H1 (cell line): ENCODE measurements around the gene DDX51. TPM values are rescaled to one million over a fixed set of nuclear protein-coding genes. Genes with fewer than 3 reads are reported as not detected.

ENCODE experiments used
- CTCF ChIA-PET: fragments of 300-600 bp; sonication (Branson Sonifier 250); formaldehyde crosslinking; loops from one replicate; lab custom pipeline; 2021; ENCODE audit not compliant: partially characterized antibody; lab: Charles Lee
- POLR2A ChIA-PET: fragments of 300-600 bp; sonication (Branson Sonifier 250); formaldehyde crosslinking; loops from one replicate; lab custom pipeline; 2021; ENCODE audit warnings: inconsistent platforms; ENCODE audit not compliant: partially characterized antibody; lab: Charles Lee
- DNase-seq, 2 experiments: peaks; one replicate each; pipeline versions ENCODE4 v3.0.0 to v3.0.0-alpha.2; 2010 to 2022; ENCODE audit warnings: low spot score in 2 of 2, low read depth in 1 of 2, mixed read lengths in 1 of 2
- FAIRE-seq: peaks from 2 replicates; lab custom pipeline; 2011; peaks lifted over from hg19 to GRCh38; lab: Jason Lieb, UNC
- H2AFZ ChIP-seq: 2 replicates; pipeline ENCODE4 v1.8.1; 2012; ENCODE audit warnings: low read length, inconsistent platforms
- H2AK5ac ChIP-seq: 2 replicates; pipeline ENCODE4 v1.6.1; 2013; ENCODE audit warnings: low read depth, low read length
- H2BK120ac ChIP-seq: replicated peaks from 2 replicates; pipeline ENCODE3; 2013; ENCODE audit warnings: low read depth, low read length, inconsistent platforms
- H2BK12ac ChIP-seq: 2 replicates; pipeline ENCODE4 v1.6.1; 2013; ENCODE audit warnings: low read depth, low read length
- H2BK15ac ChIP-seq: 2 replicates; pipeline ENCODE4 v1.6.1; 2013; ENCODE audit warnings: low read length
- H2BK20ac ChIP-seq: 2 replicates; pipeline ENCODE4 v1.6.1; 2013; ENCODE audit warnings: low read length
- H2BK5ac ChIP-seq: 2 replicates; pipeline ENCODE4 v1.6.1; 2013; ENCODE audit warnings: low read depth, low read length
- H3K14ac ChIP-seq: 2 replicates; pipeline ENCODE4 v1.6.1; 2013; ENCODE audit warnings: inconsistent platforms; ENCODE audit not compliant: insufficient read length
- H3K18ac ChIP-seq: 2 replicates; pipeline ENCODE4 v1.6.1; 2013; ENCODE audit warnings: low read length; ENCODE audit errors: extremely low read depth
- H3K23ac ChIP-seq: 2 replicates; pipeline ENCODE4 v1.6.1; 2013; ENCODE audit warnings: inconsistent platforms; ENCODE audit not compliant: insufficient read length
- H3K23me2 ChIP-seq: 2 replicates; pipeline ENCODE4 v1.6.1; 2013; ENCODE audit warnings: low read depth, low read length
- H3K27ac ChIP-seq: 2 replicates; pipeline ENCODE4 v1.6.1; 2011; ENCODE audit warnings: low read depth, low read length, inconsistent platforms
- H3K27me3 ChIP-seq, 4 experiments: replicated peaks in 1 of 4; 1 replicate in 1 of 4; 2 replicates in 3 of 4; pipeline versions ENCODE4 v1.6.1 to v1.8.1; 2011 to 2013; ENCODE audit warnings: low read length in 3 of 4, mild to moderate bottlenecking in 3 of 4, inconsistent platforms in 2 of 4, mixed read lengths in 2 of 4, moderate library complexity in 1 of 4; ENCODE audit not compliant: control insufficient read depth in 3 of 4, insufficient read depth in 3 of 4; ENCODE audit errors: extremely low read depth in 1 of 4
- H3K36me3 ChIP-seq, 4 experiments: 2 replicates each; pipeline versions ENCODE4 v1.6.1 to v1.8.1; 2011 to 2013; ENCODE audit warnings: mild to moderate bottlenecking in 4 of 4, low read length in 3 of 4, moderate library complexity in 2 of 4, control low read depth in 1 of 4, inconsistent platforms in 1 of 4; ENCODE audit not compliant: insufficient read depth in 4 of 4, control insufficient read depth in 2 of 4
- H3K4ac ChIP-seq: replicated peaks from 2 replicates; pipeline ENCODE3; 2013; ENCODE audit warnings: low read length, low read depth, mixed read lengths, inconsistent platforms; ENCODE audit not compliant: insufficient read length
- H3K4me1 ChIP-seq, 4 experiments: replicated peaks in 1 of 4; 1 replicate in 1 of 4; 2 replicates in 3 of 4; pipeline versions ENCODE4 v1.6.1 to v1.8.1; 2011 to 2013; ENCODE audit warnings: low read length in 3 of 4, inconsistent platforms in 2 of 4, mixed read lengths in 1 of 4; ENCODE audit not compliant: insufficient read depth in 4 of 4, control insufficient read depth in 3 of 4
- H3K4me2 ChIP-seq, 2 experiments: 2 replicates each; pipeline versions ENCODE4 v1.6.1 to v1.8.1; 2011 to 2013; ENCODE audit warnings: low read depth in 2 of 2, low read length in 2 of 2, control low read depth in 1 of 2, inconsistent platforms in 1 of 2, mild to moderate bottlenecking in 1 of 2; ENCODE audit not compliant: insufficient read depth in 1 of 2
- H3K4me3 ChIP-seq, 4 experiments: fragments of 200-600, 300-600 bp in 1 of 4; sonication (generic), shearing (Covaris generic), sonication (Bioruptor Twin) in 1 of 4; 2 replicates each; pipeline versions ENCODE4 v1.5.1 to v1.8.1; 2011 to 2016; ENCODE audit warnings: low read length in 4 of 4, low read depth in 3 of 4, control low read depth in 2 of 4, inconsistent platforms in 2 of 4, mild to moderate bottlenecking in 2 of 4, mixed read lengths in 1 of 4, moderate library complexity in 1 of 4; ENCODE audit not compliant: insufficient read depth in 2 of 4; ENCODE audit errors: extremely low read depth in 1 of 4
- H3K56ac ChIP-seq: replicated peaks from 2 replicates; pipeline ENCODE3; 2013; ENCODE audit warnings: low read depth, mild to moderate bottlenecking, mixed read lengths, low read length, inconsistent platforms; ENCODE audit not compliant: insufficient read length
- H3K79me1 ChIP-seq: 2 replicates; pipeline ENCODE4 v1.6.1; 2013; ENCODE audit warnings: low read depth, low read length, control low read depth
- H3K79me2 ChIP-seq, 2 experiments: 2 replicates each; pipeline versions ENCODE4 v1.6.1 to v1.8.1; 2012 to 2013; ENCODE audit warnings: low read length in 2 of 2, mild to moderate bottlenecking in 2 of 2, inconsistent platforms in 1 of 2; ENCODE audit not compliant: insufficient read depth in 2 of 2, control insufficient read depth in 1 of 2
- H3K9ac ChIP-seq, 4 experiments: replicated peaks in 1 of 4; 1 replicate in 1 of 4; 2 replicates in 3 of 4; pipeline versions ENCODE4 v1.6.1 to v1.8.1; 2011 to 2013; ENCODE audit warnings: low read depth in 3 of 4, low read length in 3 of 4, control low read depth in 2 of 4, mild to moderate bottlenecking in 2 of 4, moderate library complexity in 2 of 4, inconsistent platforms in 1 of 4; ENCODE audit errors: extremely low read depth in 1 of 4
- H3K9me3 ChIP-seq, 2 experiments: 2 replicates each; pipeline versions ENCODE4 v1.6.1 to v1.8.1; 2012 to 2013; ENCODE audit warnings: mild to moderate bottlenecking in 2 of 2, moderate library complexity in 2 of 2, control low read depth in 1 of 2, inconsistent platforms in 1 of 2, low read depth in 1 of 2, low read length in 1 of 2, mixed read lengths in 1 of 2; ENCODE audit not compliant: insufficient read depth in 2 of 2
- H4K20me1 ChIP-seq, 2 experiments: replicated peaks in 1 of 2; 2 replicates each; pipeline versions ENCODE3 to v1.8.1; 2011 to 2013; ENCODE audit warnings: inconsistent platforms in 2 of 2, low read length in 2 of 2, mild to moderate bottlenecking in 1 of 2; ENCODE audit not compliant: insufficient read depth in 2 of 2, control insufficient read depth in 1 of 2
- H4K5ac ChIP-seq: 2 replicates; pipeline ENCODE4 v1.6.1; 2013; ENCODE audit warnings: low read length, low read depth, mixed read lengths, inconsistent platforms; ENCODE audit not compliant: insufficient read length
- H4K8ac ChIP-seq: 2 replicates; pipeline ENCODE4 v1.8.0; 2013; ENCODE audit warnings: mild to moderate bottlenecking, moderate library complexity, low read length, inconsistent platforms; ENCODE audit not compliant: insufficient read depth; ENCODE audit errors: extremely low read depth
- H4K91ac ChIP-seq: replicated peaks from 2 replicates; pipeline ENCODE3; 2013; ENCODE audit warnings: low read length, mixed read lengths, inconsistent platforms; ENCODE audit not compliant: insufficient read length
- ATF2 ChIP-seq: IDR thresholded peaks from 2 replicates; pipeline ENCODE4 v1.6.1; 2012; ENCODE audit warnings: low read length, inconsistent platforms
- EP300 ChIP-seq, 2 experiments: IDR thresholded peaks; 1 replicate in 1 of 2; 2 replicates in 1 of 2; pipeline ENCODE4 v1.6.1; 2011 to 2012; ENCODE audit warnings: low read depth in 2 of 2, low read length in 2 of 2, mild to moderate bottlenecking in 2 of 2, borderline replicate concordance in 1 of 2, inconsistent platforms in 1 of 2, moderate library complexity in 1 of 2
- SIRT6 ChIP-seq: IDR thresholded peaks from one replicate; pipeline ENCODE4 v1.7.1; 2012; ENCODE audit warnings: low read length, inconsistent platforms
- WGBS, 2 experiments: shearing (Covaris generic) in 1 of 2; methylation state at CpG; one replicate each; pipeline versions ENCODE4 v1.1.6 to v1.1.7; 2013 to 2015; ENCODE audit warnings: low lambda C conversion rate in 2 of 2, mixed read lengths in 2 of 2, inconsistent platforms in 1 of 2, low coverage in 1 of 2, missing lambda C conversion rate in 1 of 2; ENCODE audit not compliant: insufficient replicate concordance in 2 of 2, insufficient coverage in 1 of 2, insufficient read length in 1 of 2; ENCODE audit errors: extremely low coverage in 1 of 2, missing lambda C conversion rate in 1 of 2; 5-methylcytosine and 5-hydroxymethylcytosine counted together
- polyA plus RNA-seq, 7 experiments: library from polyadenylated mRNA; depleted of rRNA in 3 of 7; stranded (reverse) in 5 of 7; unstranded in 2 of 7; fragments of >200 nt in 5 of 7; fragments of 200-250 nt in 2 of 7; gene quantifications; 1 replicate in 5 of 7; 2 replicates in 1 of 7; 4 replicates in 1 of 7; pipeline versions ENCODE4 v1.2.1 to v1.2.3, GENCODE V29; 2011 to 2013; ENCODE audit warnings: missing spikeins in 2 of 7, mixed read lengths in 2 of 7
- total RNA-seq: library from RNA; stranded (reverse); fragmentation: NEBNext Ultra II Directional; extraction: Animal tissue kit (Norgen Biotek cat#: 25700); gene quantifications from 2 replicates; pipeline ENCODE4 v1.2.1, GENCODE V29; 2021

DDX51 gene
- total and polyA plus RNA-seq, 2 of the 8 experiments (the other 6 are each of a cell fraction or from before 2014, with no cell fraction given) = 11.2 to 24.4 TPM

- POLR2A ChIA-PET = interaction anchor here (1.0 to 2.8 kb wide), 2 partner anchors 14 to 112 kb away, joined by 3 to 9 read pairs; no protein-coding TSS in a partner anchor
- Histone ChIP-seq H2BK12ac (no peak overlapping the region), H2BK20ac (no peak overlapping the region), H3K4me1 (peaks cover 0 to 15% (median 4%) of the 10 kb centered on the region in 4 experiments; a peak in 5 of 7 replicates), H3K27me3 (peaks cover 0 to 4% (median 1%) of the 10 kb centered on the region in 4 experiments; a peak in 2 of 7 replicates), H3K27ac (no peak overlapping the region), H2AFZ (no peak overlapping the region), H3K36me3 (peaks cover 12 to 32% (median 27%) of the 10 kb centered on the region in 4 experiments; a peak in 6 of 8 replicates), H4K8ac (no peak overlapping the region), H3K14ac (no peak overlapping the region), H4K20me1 (peaks cover 11 to 20% of the 10 kb centered on the region in 2 experiments), H3K4ac (no peak overlapping the region), H3K9me3 (no peaks in the 10 kb centered on the region), H3K4me2 (no peak overlapping the region), H2BK120ac (no peak overlapping the region), H3K79me2 (peaks cover 4 to 28% of the 10 kb centered on the region in 2 experiments; a peak in 3 of 4 replicates), H2BK15ac (no peak overlapping the region), H3K56ac (no peak overlapping the region), H4K5ac (no peak overlapping the region), H4K91ac (no peak overlapping the region), H2BK5ac (no peak overlapping the region), H3K4me3 (no peak overlapping the region), H2AK5ac (no peak overlapping the region), H3K79me1 (peaks cover 18% of the 10 kb centered on the region), H3K23ac (no peak overlapping the region), H3K9ac (no peak overlapping the region), H3K18ac (no peak overlapping the region), H3K23me2 (peaks cover 13% of the 10 kb centered on the region; the same call in 1 of the 2 replicates)
- WGBS, 2 experiments = 84% methylated on average over 7 of the region's 15 CpGs; no CpG with 5 or more reads in 1 of the 2 experiments
- DNase-seq (no peak), FAIRE-seq (no peak)
- CTCF ChIA-PET = interaction anchor here (1.0 to 1.4 kb wide), 3 partner anchors 13 to 59 kb away, joined by 3 to 4 read pairs (median 3); no protein-coding TSS in a partner anchor
- TF ChIP-seq ATF2 = no peak
- TF ChIP-seq SIRT6 = no peak
- TF ChIP-seq EP300 (IDR thresholded peaks at IDR 0.05; ENCODE audit: borderline replicate concordance in 1 of 2, low read depth in 2 of 2, low read length in 2 of 2) = no peak
These were observed 3.6 kb downstream of the DDX51 start for GRCh38 chr12:132140501-132140900.
